ENCODE measurements around the gene ZNF488.

ZNF488 gene

GRCh38 chr10:47329855-47330254 is 54.2 kb downstream of the ZNF488 start:
- DNase-seq = no peak

DNA sequence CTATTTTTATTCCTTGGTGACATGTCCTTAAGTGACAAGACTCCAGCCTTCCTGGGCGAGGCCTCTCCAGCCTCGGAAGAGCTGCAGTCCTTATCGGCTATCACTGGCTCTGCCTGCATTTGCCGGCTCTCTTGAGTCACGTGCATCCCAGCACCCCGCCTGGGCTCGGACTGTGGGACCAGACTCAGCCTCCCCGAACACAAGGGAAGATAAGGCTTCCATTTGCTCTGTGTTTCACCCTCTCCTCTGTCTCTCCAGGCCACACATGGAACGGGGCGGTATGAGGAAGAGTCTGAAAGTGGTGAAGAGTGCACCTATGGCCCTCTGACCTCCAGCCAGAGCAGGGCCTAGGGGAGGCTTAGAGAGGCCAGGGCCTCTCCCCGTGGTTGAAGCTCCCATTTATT is 57.2 kb downstream of the ZNF488 start:
- no peak for DNase-seq

- no peak for DNase-seq
These were observed 57.7 kb downstream of the ZNF488 start for GRCh38 chr10:47326306-47326926.

DNA sequence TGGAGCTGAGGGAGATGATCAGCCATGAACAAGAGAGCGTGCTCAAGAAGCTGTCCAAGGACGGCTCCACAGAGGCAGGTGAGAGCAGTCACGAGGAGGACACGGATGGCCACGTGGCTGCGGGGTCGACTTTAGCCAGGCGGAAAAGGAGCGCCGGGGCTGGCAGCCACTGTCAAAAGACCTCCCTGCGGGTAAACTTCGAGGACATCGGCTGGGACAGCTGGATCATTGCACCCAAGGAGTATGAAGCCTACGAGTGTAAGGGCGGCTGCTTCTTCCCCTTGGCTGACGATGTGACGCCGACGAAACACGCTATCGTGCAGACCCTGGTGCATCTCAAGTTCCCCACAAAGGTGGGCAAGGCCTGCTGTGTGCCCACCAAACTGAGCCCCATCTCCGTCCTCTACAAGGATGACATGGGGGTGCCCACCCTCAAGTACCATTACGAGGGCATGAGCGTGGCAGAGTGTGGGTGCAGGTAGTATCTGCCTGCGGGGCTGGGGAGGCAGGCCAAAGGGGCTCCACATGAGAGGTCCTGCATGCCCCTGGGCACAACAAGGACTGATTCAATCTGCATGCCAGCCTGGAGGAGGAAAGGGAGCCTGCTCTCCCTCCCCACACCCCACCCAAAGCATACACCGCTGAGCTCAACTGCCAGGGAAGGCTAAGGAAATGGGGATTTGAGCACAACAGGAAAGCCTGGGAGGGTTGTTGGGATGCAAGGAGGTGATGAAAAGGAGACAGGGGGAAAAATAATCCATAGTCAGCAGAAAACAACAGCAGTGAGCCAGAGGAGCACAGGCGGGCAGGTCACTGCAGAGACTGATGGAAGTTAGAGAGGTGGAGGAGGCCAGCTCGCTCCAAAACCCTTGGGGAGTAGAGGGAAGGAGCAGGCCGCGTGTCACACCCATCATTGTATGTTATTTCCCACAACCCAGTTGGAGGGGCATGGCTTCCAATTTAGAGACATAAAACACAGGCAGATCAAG is 58.5 kb downstream of the ZNF488 start:
- no peak for DNase-seq

GRCh38 chr10:47323636-47324296 is 60.3 kb downstream of the ZNF488 start:
- DNase-seq = no peak

GRCh38 chr10:47323087-47323486 is 61.0 kb downstream of the ZNF488 start:
- no peak for DNase-seq

GRCh38 chr10:47322300-47323061 is 61.6 kb downstream of the ZNF488 start, which contains the start of gene GDF2:
Gene GDF2 (plus strand): TSS chr10:47322454. CDS start chr10:47322669, 215 bp downstream.
- DNase-seq = no peak

DNA sequence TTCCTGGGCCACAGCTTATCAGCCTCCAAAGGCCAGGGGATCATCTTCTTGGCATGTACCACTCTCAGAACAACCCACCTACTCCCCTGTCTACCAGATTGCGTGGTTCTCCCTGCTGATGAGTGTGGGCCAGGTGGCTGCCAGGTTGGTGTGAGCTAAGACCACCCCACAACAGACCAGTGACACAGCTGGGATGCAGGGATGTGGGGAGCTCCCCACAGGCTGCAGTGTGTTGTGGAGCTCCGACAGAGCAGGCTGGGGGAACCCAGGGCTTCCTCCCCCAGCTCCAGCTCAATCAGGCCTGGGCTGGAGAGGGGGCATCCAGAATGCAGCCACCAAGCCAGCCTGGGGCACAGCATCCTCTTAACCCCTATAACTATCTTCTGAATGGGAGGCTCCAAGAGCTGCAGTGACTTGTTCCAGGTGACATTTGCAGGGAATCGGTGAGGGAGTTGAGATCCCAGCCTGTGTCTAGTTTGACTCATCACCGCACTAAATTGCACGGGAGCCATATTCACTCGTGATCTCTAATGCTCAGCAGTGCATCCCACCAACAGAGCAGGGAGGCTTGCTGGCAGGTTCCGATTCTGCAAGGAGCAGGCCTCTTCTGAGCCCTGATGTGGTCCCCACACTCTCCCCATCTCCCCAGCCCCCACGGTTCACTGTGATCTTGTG is 62.4 kb downstream of the ZNF488 start:
- DNase-seq = no peak

DNA sequence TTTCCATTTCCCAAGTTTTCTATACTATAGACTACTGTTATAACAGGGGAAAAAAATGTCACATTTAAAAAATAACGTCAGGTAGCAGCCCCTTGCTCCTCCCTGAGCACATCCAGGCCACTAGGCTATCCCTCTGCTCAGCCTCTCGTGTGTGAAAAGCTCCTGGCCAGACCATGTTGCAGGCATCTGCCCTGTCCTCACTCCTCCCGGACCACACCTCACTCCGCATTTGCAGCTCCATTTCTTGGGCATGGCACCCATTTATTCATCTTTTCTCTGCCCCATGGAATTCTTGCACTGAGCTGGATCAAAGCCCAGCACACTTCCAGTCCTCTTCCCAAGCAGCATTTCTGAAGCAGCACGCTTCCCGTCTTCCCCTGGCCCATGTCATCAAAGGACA is 63.3 kb downstream of the ZNF488 start:
- no peak for DNase-seq

- DNase-seq = no peak
These were observed 64.3 kb downstream of the ZNF488 start for GRCh38 chr10:47319784-47320183.

DNA sequence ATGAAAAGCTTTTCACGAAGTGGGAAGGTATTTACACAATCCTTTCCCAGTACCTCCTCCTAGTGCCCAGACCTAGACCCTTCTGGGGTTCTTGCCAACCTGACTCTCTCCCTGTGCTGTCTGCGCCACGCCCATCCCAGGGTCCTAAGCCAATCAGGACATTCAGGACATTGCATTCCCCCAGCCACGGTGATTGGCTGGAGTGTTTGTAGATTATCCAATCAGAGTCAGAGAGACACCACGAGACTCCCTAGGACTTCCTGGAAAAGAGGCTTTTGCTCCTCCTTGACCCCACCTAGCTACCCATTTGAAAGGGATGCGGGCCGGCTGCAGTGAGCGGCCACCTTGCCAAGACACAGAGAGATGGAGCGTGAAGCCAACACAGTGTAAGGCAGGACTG is 65.4 kb downstream of the ZNF488 start:
- no peak for DNase-seq

GRCh38 chr10:47317251-47317650 is 66.8 kb downstream of the ZNF488 start:
- no peak for DNase-seq

DNA sequence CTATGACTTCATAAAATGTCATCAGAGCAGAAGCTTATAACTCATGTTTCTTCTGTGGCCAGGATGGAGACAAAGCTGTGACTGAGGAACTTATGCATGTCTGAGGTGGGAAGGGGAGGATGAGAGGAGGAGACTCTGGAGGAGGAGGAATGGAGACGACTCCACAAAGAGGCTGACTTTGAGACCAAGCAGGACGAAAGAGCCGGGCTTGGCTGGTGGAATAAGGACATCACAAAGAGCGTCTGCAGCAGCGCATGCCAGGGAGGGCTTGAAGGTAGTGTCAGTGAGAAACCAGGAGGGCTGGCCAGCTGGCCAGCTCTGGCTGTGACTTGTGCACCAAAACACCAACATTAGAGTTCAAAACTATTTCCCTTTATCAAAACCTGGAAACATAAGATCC is 68.0 kb downstream of the ZNF488 start:
- no peak for DNase-seq
